BE2C (cell line): ENCODE measurements around the gene LYPD6.

Experiments used
- DNase-seq: peaks from one replicate; pipeline ENCODE4 v3.0.0-alpha.2; 2020
- H3K27me3 ChIP-seq: fragments of 250-450 bp; sonication (Bioruptor Pico); 2 replicates; pipeline ENCODE4 v1.5.1; 2020; ENCODE audit warnings: mild to moderate bottlenecking
- H3K36me3 ChIP-seq: fragments of 250-450 bp; sonication (Bioruptor Pico); 2 replicates; pipeline ENCODE4 v1.5.1; 2020; ENCODE audit warnings: mild to moderate bottlenecking
- H3K4me1 ChIP-seq: fragments of 250-450 bp; sonication (Bioruptor Pico); 2 replicates; pipeline ENCODE4 v1.5.1; 2020
- H3K4me3 ChIP-seq: 2 replicates; pipeline ENCODE4 v1.5.1; 2011; ENCODE audit warnings: low read depth, low read length
- H3K9me3 ChIP-seq: fragments of 250-450 bp; sonication (Bioruptor Pico); 2 replicates; pipeline ENCODE4 v1.5.1; 2020
- TF ChIP-seq, protein P1 (sequence below): IDR thresholded peaks from 2 replicates; pipeline ENCODE4 v1.5.1; 2012; ENCODE audit warnings: mild to moderate bottlenecking, low read depth, low read length

The LYPD6 gene

DNA sequence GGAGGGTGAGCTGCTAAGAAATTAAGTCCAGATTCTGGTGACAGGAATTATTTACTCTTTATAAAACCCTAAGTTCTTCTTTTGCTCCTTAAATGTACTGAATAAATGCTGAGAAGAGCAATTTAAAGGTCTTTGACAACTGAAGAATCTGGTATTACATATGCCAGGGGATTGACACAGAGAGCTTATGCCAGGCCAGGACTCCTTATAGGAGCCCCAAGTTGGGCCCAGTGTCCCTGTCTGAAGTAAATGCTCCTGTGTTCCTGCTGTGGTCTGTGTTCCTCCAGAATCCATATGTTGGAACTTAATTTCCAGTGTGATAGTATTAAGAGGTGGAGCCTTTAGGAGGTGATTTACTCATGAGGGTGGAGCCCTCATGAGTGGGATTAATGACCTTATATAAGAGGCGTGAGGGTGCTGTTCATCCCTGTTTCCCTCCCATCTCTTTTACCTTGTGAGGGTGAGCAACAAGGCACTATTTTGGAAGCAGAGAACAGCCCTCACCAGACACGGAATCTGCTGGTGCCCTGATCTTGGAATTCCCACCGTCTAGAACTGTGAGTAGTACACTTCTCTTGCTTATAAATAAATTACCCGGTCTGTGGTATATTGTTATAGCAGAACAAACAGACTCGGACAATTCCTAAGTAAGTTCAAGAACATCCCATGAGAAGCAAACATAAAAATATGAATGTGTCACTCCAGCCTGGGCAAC, 39.8 kb downstream of the LYPD6 start:
- DNase-seq, result no peak
- TF ChIP-seq, protein P1, sequence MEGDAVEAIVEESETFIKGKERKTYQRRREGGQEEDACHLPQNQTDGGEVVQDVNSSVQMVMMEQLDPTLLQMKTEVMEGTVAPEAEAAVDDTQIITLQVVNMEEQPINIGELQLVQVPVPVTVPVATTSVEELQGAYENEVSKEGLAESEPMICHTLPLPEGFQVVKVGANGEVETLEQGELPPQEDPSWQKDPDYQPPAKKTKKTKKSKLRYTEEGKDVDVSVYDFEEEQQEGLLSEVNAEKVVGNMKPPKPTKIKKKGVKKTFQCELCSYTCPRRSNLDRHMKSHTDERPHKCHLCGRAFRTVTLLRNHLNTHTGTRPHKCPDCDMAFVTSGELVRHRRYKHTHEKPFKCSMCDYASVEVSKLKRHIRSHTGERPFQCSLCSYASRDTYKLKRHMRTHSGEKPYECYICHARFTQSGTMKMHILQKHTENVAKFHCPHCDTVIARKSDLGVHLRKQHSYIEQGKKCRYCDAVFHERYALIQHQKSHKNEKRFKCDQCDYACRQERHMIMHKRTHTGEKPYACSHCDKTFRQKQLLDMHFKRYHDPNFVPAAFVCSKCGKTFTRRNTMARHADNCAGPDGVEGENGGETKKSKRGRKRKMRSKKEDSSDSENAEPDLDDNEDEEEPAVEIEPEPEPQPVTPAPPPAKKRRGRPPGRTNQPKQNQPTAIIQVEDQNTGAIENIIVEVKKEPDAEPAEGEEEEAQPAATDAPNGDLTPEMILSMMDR, result no peak

DNA sequence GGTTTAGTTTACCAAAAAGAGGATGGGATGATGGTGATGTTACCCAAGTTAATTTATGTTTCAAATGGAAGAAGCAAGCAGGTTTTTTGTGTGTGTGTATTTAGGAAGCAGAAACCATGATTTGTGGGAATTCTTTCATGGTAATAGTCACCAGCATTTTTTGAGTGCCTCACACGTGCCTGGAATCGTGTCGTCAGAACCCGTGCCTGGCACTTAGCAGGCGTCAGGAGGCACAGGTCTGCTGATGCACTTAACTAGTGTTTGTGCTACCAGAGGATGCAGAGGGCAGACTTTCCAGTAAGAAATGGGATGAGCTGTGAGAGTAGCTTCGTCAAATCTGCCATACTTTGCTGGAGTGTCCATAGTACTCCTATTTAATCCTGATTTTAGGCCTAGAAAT, 41.1 kb downstream of the LYPD6 start:
- H3K4me3 ChIP-seq, result no peak overlapping the region
- no peak for DNase-seq
- TF ChIP-seq, protein P1, result no peak
- no peaks in the 10 kb centered on the region for H3K9me3 ChIP-seq
- no peaks in the 10 kb centered on the region for H3K27me3 ChIP-seq
- H3K4me1 ChIP-seq, result no peaks in the 10 kb centered on the region
- H3K36me3 ChIP-seq, result no peaks in the 10 kb centered on the region

More for the DNA sequence above, 39.8 kb downstream of the LYPD6 start:
- H3K4me1 ChIP-seq, result no peaks in the 10 kb centered on the region
- H3K9me3 ChIP-seq, result no peaks in the 10 kb centered on the region
- H3K36me3 ChIP-seq, result no peaks in the 10 kb centered on the region
- H3K27me3 ChIP-seq, result no peaks in the 10 kb centered on the region
- no peak overlapping the region for H3K4me3 ChIP-seq

DNA sequence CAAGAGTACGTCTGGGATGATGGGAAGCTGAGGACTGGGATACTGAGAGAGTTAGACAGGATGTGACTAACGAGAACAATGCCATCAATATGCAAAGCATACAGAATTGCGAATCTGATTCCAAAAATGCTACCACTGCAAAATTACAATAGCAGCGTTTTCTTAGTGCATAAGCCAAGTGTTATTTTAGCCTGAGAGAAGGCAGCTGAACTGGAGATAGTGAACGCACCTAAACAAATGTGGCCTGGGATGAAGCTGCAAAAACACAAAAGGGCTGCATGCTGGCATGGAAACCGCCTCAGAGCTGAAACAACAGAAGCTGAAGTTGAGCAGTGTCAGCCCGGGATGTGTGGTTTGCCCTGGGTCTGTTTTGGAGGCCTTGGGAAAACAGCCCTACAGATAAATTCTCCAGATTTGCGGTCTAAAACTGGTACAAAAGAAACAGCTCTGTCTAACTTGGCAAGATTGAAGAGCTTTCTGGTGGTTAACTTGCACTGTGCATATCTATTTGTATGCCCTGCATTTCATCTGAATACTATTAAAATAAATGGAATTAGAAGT, 45.5 kb downstream of the LYPD6 start:
- Histone ChIP-seq H3K4me1 (no peaks in the 10 kb centered on the region), H3K27me3 (no peaks in the 10 kb centered on the region), H3K36me3 (no peaks in the 10 kb centered on the region), H3K9me3 (no peaks in the 10 kb centered on the region), H3K4me3 (no peak overlapping the region)
- TF ChIP-seq, protein P1, result no peak
- no peak for DNase-seq

DNA sequence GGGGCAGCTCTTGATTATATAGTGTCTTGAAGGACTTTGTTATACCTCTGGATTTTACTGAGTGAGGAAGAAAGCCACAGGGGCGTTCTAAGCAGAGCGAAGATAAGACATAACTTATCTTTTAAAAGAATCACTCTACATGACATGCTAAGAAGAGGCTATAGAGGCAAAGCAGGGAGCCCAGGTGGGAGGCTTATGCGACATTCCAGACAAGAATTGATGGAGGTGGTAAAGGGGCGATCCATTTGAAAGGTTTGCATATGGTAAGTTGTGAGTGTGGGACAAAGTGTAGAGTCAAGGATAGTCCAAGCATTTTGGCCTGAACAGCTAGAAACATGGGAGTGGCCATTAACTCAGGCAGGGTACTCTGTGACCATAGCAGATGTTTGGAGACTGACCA, 49.8 kb downstream of the LYPD6 start:
- H3K36me3 ChIP-seq, result no peaks in the 10 kb centered on the region
- H3K4me3 ChIP-seq, result no peak overlapping the region
- H3K4me1 ChIP-seq, result no peaks in the 10 kb centered on the region
- H3K9me3 ChIP-seq, result no peaks in the 10 kb centered on the region
- no peaks in the 10 kb centered on the region for H3K27me3 ChIP-seq
- TF ChIP-seq, protein P1, result no peak
- no peak for DNase-seq

DNA sequence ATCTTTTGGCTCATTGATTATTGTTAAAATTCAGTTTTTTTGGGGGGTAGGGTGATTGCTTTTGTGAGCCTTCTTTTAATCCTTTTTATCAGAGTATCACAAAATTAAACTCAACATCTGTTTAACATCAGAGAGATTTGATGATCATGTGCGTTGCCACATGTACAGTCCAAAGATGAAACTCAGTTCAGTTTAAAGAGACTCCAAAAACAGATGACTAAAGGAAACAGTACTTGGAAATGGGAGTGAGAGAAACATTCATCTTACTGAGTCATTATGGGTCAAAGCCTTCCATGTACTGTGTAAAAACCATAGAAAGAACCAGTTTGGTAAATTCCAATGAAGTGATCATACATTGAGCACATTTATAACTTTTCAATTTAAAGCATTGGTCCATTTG, 53.0 kb downstream of the LYPD6 start:
- no peak for DNase-seq
- Histone ChIP-seq H3K4me1 (no peaks in the 10 kb centered on the region), H3K9me3 (no peaks in the 10 kb centered on the region), H3K36me3 (no peaks in the 10 kb centered on the region), H3K27me3 (no peaks in the 10 kb centered on the region), H3K4me3 (no peak overlapping the region)
- TF ChIP-seq, protein P1, result no peak

DNA sequence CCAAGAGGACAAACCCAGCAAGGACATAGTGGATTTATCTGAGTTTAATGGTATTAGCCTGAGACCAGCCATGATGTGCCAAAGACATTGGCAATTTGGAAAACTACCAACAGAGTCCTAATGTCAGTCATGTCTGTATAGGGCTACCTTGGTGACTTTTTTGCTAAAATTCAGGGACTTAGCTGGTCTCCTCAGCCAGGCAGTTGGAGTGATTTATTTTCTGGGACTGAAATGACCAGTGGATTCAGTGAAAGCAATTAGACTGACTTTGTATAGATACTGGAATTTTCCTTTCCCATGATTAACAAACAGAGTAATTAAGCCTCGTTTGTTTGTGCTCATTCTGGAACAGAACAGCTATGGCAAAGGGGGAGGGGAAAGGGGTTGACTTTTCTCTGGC, 55.0 kb downstream of the LYPD6 start:
- Histone ChIP-seq H3K36me3 (no peaks in the 10 kb centered on the region), H3K4me1 (no peaks in the 10 kb centered on the region), H3K27me3 (no peaks in the 10 kb centered on the region), H3K4me3 (no peak overlapping the region), H3K9me3 (no peaks in the 10 kb centered on the region)
- TF ChIP-seq, protein P1, result no peak
- DNase-seq, result no peak
